Naive B cell (primary cell): ENCODE data around the gene DOCK9. TPM values are rescaled to one million over a fixed set of nuclear protein-coding genes. Genes with fewer than 3 reads are reported as not detected.

ENCODE experiments used
- ATAC-seq, 2 donors: fragments of 150-1000 bp; cut with Tn5 transposase; 2 replicates each; pipeline ENCODE4 v1.10.0; 2021; ENCODE audit warnings: low read depth in 2 of 2, mild to moderate bottlenecking in 2 of 2, moderate library complexity in 2 of 2
- DNase-seq: peaks from one replicate; pipeline ENCODE4 v3.0.0; 2022
- H3K27ac Mint-ChIP-seq, 6 donors: one replicate each; pipeline ENCODE4 v1.8.0; 2020 to 2022; ENCODE audit warnings: mild to moderate bottlenecking in 6 of 6, mixed read lengths in 6 of 6, moderate library complexity in 5 of 6, inconsistent platforms in 2 of 6
- H3K27me3 Mint-ChIP-seq, 3 donors: one replicate each; pipeline ENCODE4 v1.8.0; 2021 to 2022; ENCODE audit warnings: mixed read lengths in 3 of 3, mild to moderate bottlenecking in 1 of 3
- H3K36me3 Mint-ChIP-seq, 2 donors: one replicate each; pipeline ENCODE4 v1.8.0; 2020 to 2022; ENCODE audit warnings: mixed read lengths in 2 of 2, inconsistent platforms in 1 of 2, mild to moderate bottlenecking in 1 of 2
- H3K4me1 Mint-ChIP-seq, 3 donors: one replicate each; pipeline ENCODE4 v1.8.0; 2020 to 2022; ENCODE audit warnings: mixed read lengths in 3 of 3, inconsistent platforms in 1 of 3, mild to moderate bottlenecking in 1 of 3, moderate library complexity in 1 of 3
- H3K4me3 Mint-ChIP-seq, 8 donors: one replicate each; pipeline ENCODE4 v1.8.0; 2020 to 2022; ENCODE audit warnings: mild to moderate bottlenecking in 8 of 8, mixed read lengths in 8 of 8, moderate library complexity in 8 of 8, inconsistent platforms in 2 of 8
- H3K9me3 Mint-ChIP-seq, 7 donors: one replicate each; pipeline ENCODE4 v1.8.0; 2020 to 2022; ENCODE audit warnings: mixed read lengths in 7 of 7, mild to moderate bottlenecking in 5 of 7, inconsistent platforms in 2 of 7, moderate library complexity in 1 of 7
- polyA plus RNA-seq, 6 donors: library from polyadenylated mRNA; unstranded; fragments of 300-500 nt; fragmentation: Illumina TruSeq; gene quantifications; one replicate each; pipeline ENCODE4 v1.2.3, GENCODE V29; 2021; ENCODE audit warnings: low read depth in 6 of 6

DOCK9 gene
- polyA plus RNA-seq, 6 donors from 2014 or later = 0.98 to 5.2 (median 2.3) TPM; not detected in 1

- ATAC-seq (no peak), DNase-seq (no peak)
- Mint-ChIP-seq H3K9me3 (no peaks in the 10 kb centered on the region), H3K4me1 (peaks cover 6 to 14% (median 12%) of the 10 kb centered on the region in 3 donors), H3K27me3 (no peaks in the 10 kb centered on the region), H3K4me3 (no peak overlapping the region), H3K27ac (peak overlapping the region in 2 of 6 donors; percentile 10 to 82), H3K36me3 (peaks cover 8 to 14% of the 10 kb centered on the region in 2 donors)
Measured at GRCh38 chr13:98890186-98890585, 87.7 kb downstream of the DOCK9 start.

DNA sequence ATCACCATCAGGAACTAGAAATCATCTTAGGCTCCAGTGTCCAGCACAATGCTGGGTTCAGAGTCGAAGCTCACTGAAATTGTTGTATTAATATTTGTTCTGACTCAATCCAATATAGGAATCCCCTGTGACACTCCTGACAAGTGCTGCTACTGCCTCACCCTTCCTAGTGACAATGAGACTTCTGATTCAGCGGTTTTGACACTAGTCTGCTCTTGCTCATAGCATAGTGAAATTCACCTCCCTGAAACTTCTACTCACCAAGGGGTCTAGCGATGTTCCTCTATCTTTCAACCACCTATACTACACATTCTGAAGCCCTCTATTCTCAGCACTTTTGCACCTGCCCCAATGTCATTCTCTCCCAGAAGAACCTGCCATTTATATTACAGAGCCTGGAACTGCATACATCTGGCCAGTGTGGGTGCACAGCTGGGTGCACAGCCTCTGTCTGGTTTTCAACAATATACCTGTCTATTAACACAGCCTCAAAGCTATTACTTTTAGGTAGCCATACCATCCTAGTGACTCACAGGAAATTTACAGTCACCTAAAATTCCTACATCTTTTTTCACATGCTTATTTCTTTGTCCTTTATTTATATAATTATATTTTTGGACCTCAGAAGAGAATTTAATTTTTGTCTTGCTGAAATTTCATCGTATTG, 88.3 kb downstream of the DOCK9 start:
- Mint-ChIP-seq H3K4me1 (peaks cover 6 to 14% (median 12%) of the 10 kb centered on the region in 3 donors), H3K36me3 (peaks cover 8 to 14% of the 10 kb centered on the region in 2 donors), H3K27ac (peak overlapping the region in 3 of 6 donors; percentile 8 to 10 (median 8)), H3K4me3 (no peak overlapping the region), H3K27me3 (no peaks in the 10 kb centered on the region), H3K9me3 (no peaks in the 10 kb centered on the region)
- ATAC-seq = no peak
- no peak for DNase-seq

DNA sequence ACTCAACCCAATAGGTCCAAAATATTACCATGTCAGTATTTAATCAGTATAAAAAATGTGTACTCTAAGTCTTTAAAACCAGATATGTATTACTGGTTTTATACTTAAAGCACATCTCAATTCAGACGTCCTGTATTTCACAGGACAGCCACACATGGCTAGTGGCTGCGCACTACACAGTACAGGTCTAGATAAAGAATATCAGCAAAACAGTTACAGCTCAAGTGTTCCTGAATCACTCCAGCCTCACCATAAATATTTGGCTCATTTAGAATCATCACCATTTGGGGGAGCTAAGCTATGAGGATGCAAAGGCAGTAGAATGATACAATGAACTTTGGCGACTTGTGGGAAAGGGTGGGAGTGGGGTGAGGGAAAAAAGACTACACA, 89.0 kb downstream of the DOCK9 start:
- H3K36me3 Mint-ChIP-seq = peaks cover 8 to 20% of the 10 kb centered on the region in 2 donors
- H3K27ac Mint-ChIP-seq = no peak overlapping the region
- H3K4me3 Mint-ChIP-seq = no peak overlapping the region
- DNase-seq (no peak), ATAC-seq (no peak)
- H3K4me1 Mint-ChIP-seq = peaks cover 6 to 14% (median 12%) of the 10 kb centered on the region in 3 donors
- no peaks in the 10 kb centered on the region for H3K27me3 Mint-ChIP-seq
- no peaks in the 10 kb centered on the region for H3K9me3 Mint-ChIP-seq

- H3K4me3 Mint-ChIP-seq = no peak overlapping the region
- no peaks in the 10 kb centered on the region for H3K9me3 Mint-ChIP-seq
- DNase-seq = no peak
- H3K36me3 Mint-ChIP-seq = peaks cover 8 to 22% of the 10 kb centered on the region in 2 donors
- peaks cover 6 to 9% (median 9%) of the 10 kb centered on the region in 3 donors for H3K4me1 Mint-ChIP-seq
- no peaks in the 10 kb centered on the region for H3K27me3 Mint-ChIP-seq
- ATAC-seq = no peak
- no peak overlapping the region for H3K27ac Mint-ChIP-seq
Measured at GRCh38 chr13:98888222-98888889, 89.5 kb downstream of the DOCK9 start.

GRCh38 chr13:98886587-98887230, 91.2 kb downstream of the DOCK9 start:
- H3K9me3 Mint-ChIP-seq = no peaks in the 10 kb centered on the region
- DNase-seq (no peak), ATAC-seq (no peak)
- H3K27ac Mint-ChIP-seq = no peak overlapping the region
- no peak overlapping the region for H3K4me3 Mint-ChIP-seq
- no peaks in the 10 kb centered on the region for H3K27me3 Mint-ChIP-seq
- H3K36me3 Mint-ChIP-seq = peaks cover 24 to 32% of the 10 kb centered on the region in 2 donors
- no peaks in the 10 kb centered on the region for H3K4me1 Mint-ChIP-seq

GRCh38 chr13:98885600-98885999, 92.3 kb downstream of the DOCK9 start:
- Mint-ChIP-seq H3K4me3 (no peak overlapping the region), H3K27ac (no peak overlapping the region), H3K27me3 (no peaks in the 10 kb centered on the region), H3K36me3 (peaks cover 31 to 43% of the 10 kb centered on the region in 2 donors), H3K4me1 (no peaks in the 10 kb centered on the region), H3K9me3 (no peaks in the 10 kb centered on the region)
- DNase-seq (no peak), ATAC-seq (no peak)

DNA sequence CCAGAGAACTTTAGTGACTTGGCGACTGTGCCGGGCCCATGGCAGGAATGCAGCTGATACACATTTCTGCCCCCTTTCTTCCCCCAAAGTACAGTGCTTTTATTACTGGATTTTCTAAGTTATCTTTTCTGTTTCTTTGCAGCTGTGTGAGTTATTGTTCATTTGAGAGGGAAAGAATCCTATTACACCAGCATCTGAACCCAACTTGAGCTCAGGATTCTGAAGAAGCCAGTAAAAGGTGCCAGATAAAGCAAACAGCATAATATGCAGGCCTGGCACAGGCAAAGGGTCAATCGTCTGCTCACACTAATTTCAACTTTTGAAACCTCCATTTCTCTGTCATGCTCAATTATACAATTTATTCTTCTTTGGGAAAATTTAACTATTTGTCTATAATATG, 93.9 kb downstream of the DOCK9 start:
- Mint-ChIP-seq H3K9me3 (no peaks in the 10 kb centered on the region), H3K27ac (no peak overlapping the region), H3K27me3 (no peaks in the 10 kb centered on the region), H3K4me1 (no peaks in the 10 kb centered on the region), H3K4me3 (no peak overlapping the region), H3K36me3 (peaks cover 35 to 51% of the 10 kb centered on the region in 2 donors)
- DNase-seq = no peak
- no peak for ATAC-seq

GRCh38 chr13:98881390-98881789, 96.5 kb downstream of the DOCK9 start:
- no peak for DNase-seq
- H3K27me3 Mint-ChIP-seq = no peaks in the 10 kb centered on the region
- H3K4me1 Mint-ChIP-seq = no peaks in the 10 kb centered on the region
- no peak overlapping the region for H3K4me3 Mint-ChIP-seq
- no peak for ATAC-seq
- peaks cover 33 to 43% of the 10 kb centered on the region in 2 donors for H3K36me3 Mint-ChIP-seq
- no peak overlapping the region for H3K27ac Mint-ChIP-seq
- no peaks in the 10 kb centered on the region for H3K9me3 Mint-ChIP-seq

GRCh38 chr13:98880677-98881076, 97.2 kb downstream of the DOCK9 start:
- Mint-ChIP-seq H3K4me3 (no peak overlapping the region), H3K27ac (no peak overlapping the region), H3K36me3 (peaks cover 33 to 43% of the 10 kb centered on the region in 2 donors), H3K9me3 (no peaks in the 10 kb centered on the region), H3K27me3 (no peaks in the 10 kb centered on the region), H3K4me1 (peaks cover 0 to 5% (median 4%) of the 10 kb centered on the region in 3 donors)
- DNase-seq = no peak
- ATAC-seq = no peak

- DNase-seq = no peak
- ATAC-seq = no peak
- no peaks in the 10 kb centered on the region for H3K27me3 Mint-ChIP-seq
- no peaks in the 10 kb centered on the region for H3K9me3 Mint-ChIP-seq
- H3K4me3 Mint-ChIP-seq = no peak overlapping the region
- H3K27ac Mint-ChIP-seq = peak overlapping the region in 2 of 6 donors; percentile 20 to 29
- peaks cover 5 to 12% (median 11%) of the 10 kb centered on the region in 3 donors for H3K4me1 Mint-ChIP-seq
- H3K36me3 Mint-ChIP-seq = peaks cover 35 to 43% of the 10 kb centered on the region in 2 donors
Measured at GRCh38 chr13:98879957-98880356, 97.9 kb downstream of the DOCK9 start.

DNA sequence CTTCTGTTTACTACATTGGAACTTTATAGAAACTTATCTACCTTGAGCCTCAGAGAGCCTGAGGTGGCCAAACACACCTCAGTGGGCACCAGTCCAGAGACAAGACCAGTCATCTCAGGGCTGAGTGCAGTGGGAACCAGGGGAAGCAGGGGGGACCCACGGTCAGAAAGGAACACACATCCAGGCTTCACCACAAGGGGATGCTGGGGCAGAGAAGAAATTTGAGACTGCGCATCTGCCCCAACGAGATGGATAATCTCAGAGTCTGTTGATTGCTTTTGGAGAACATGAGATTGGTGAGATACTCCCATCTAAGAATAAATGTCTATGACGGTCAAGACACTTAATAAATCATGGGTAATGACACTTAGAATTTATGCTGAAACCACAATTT, 98.7 kb downstream of the DOCK9 start:
- H3K4me3 Mint-ChIP-seq = no peak overlapping the region
- ATAC-seq = no peak
- DNase-seq = no peak
- no peaks in the 10 kb centered on the region for H3K27me3 Mint-ChIP-seq
- peaks cover 12 to 20% (median 18%) of the 10 kb centered on the region in 3 donors for H3K4me1 Mint-ChIP-seq
- peaks cover 38 to 42% of the 10 kb centered on the region in 2 donors for H3K36me3 Mint-ChIP-seq
- H3K27ac Mint-ChIP-seq = peak overlapping the region in 2 of 6 donors; percentile 17 to 63
- peaks cover 0 to under 1% (median 0%) of the 10 kb centered on the region in 7 donors for H3K9me3 Mint-ChIP-seq

DNA sequence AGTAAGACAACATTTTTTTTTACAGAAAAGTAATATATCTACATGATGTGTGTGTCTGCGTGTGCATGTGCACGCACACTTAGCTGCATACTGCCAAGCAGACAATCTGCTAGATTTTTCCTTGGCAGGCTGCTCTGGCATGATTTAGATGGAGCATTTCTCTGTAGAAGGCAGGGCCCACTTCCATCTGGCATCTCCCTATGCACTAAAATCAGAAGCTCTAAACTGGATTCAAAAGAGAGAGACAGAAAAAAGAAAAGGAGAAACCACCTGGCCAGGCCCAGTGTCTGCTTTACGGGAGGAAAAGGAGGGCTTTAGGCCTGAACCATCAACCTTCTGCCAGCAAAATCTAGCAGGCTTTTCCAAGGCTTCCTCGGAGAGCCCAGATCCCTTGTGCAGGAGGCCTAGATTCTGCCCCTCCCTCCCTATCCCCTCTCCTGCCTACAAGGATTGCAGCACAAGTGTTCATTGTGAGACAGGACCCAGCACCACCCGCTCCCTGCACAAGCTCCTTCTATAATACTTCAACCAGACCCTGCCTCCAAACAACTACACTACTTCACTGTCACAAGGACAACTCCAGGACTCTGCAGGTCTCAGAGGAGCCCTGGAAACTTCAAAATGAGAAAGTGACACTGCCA, 99.3 kb downstream of the DOCK9 start:
- DNase-seq (no peak), ATAC-seq (no peak)
- H3K27me3 Mint-ChIP-seq = no peaks in the 10 kb centered on the region
- H3K9me3 Mint-ChIP-seq = peaks cover 0 to 6% (median 2%) of the 10 kb centered on the region in 7 donors
- peak overlapping the region in 2 of 6 donors; percentile 17 to 63 for H3K27ac Mint-ChIP-seq
- peaks cover 39 to 47% of the 10 kb centered on the region in 2 donors for H3K36me3 Mint-ChIP-seq
- H3K4me1 Mint-ChIP-seq = peaks cover 12 to 21% (median 18%) of the 10 kb centered on the region in 3 donors
- H3K4me3 Mint-ChIP-seq = no peak overlapping the region

DNA sequence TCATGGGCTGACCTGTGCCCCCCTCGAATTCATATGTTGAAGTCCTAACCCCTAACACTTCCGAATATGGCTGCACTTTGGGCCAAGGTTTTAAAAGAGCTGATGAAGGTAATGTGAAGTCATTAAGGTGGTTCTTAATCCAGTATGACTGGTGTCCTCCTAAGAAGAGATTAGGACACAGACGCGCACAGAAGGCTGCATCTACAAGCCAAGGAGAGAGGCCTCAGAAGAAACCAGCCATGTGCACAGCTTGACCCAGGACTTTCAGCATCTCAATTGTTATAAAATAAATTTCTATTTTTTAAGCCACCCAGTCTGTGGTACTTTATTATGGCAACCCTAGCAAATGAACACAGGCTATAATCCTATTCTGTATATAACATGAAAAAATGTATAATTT, 99.9 kb downstream of the DOCK9 start:
- H3K4me3 Mint-ChIP-seq = no peak overlapping the region
- H3K36me3 Mint-ChIP-seq = peaks cover 46 to 51% of the 10 kb centered on the region in 2 donors
- peaks cover 12 to 21% (median 18%) of the 10 kb centered on the region in 3 donors for H3K4me1 Mint-ChIP-seq
- DNase-seq (no peak), ATAC-seq (no peak)
- peaks cover 5 to 12% (median 6%) of the 10 kb centered on the region in 7 donors for H3K9me3 Mint-ChIP-seq
- no peaks in the 10 kb centered on the region for H3K27me3 Mint-ChIP-seq
- H3K27ac Mint-ChIP-seq = no peak overlapping the region
